Activated CD4-positive, alpha-beta T cell treated with anti-CD3 and anti-CD28 coated beads, Interleukin-2, amount 10 ng/mL, durations not matched to agents 7 days and 5 days (primary cell): ENCODE data around the gene HBA2. TPM values are rescaled to one million over a fixed set of nuclear protein-coding genes. Genes with fewer than 3 reads are reported as not detected.
A peak's percentile ranks its signal among the peaks of the same experiment; 100 is the strongest.
"Not testable (repeated sequence)": the region's sequence is repeated elsewhere in the genome, so short reads cannot be mapped to it uniquely, and the experiment has no call there.

Experiments
- CTCF ChIA-PET: fragments of 350-600 bp; sonication (Branson Sonifier 250); formaldehyde crosslinking; loops from one replicate; lab custom pipeline; 2021; ENCODE audit warnings: antibody characterized with exemption; lab: Charles Lee
- POLR2A ChIA-PET: fragments of 350-600 bp; sonication (Branson Sonifier 250); formaldehyde crosslinking; loops from one replicate; lab custom pipeline; 2021; ENCODE audit warnings: antibody characterized with exemption; lab: Charles Lee
- DNase-seq: peaks from one replicate; pipeline ENCODE4 v3.0.0-alpha.2; 2020
- H3K27ac Mint-ChIP-seq: one replicate; pipeline ENCODE4 v1.8.0; 2021; ENCODE audit warnings: mild to moderate bottlenecking, moderate library complexity, mixed read lengths
- H3K27me3 Mint-ChIP-seq: one replicate; pipeline ENCODE4 v1.8.0; 2021; ENCODE audit warnings: mixed read lengths
- H3K36me3 Mint-ChIP-seq: one replicate; pipeline ENCODE4 v1.8.0; 2021; ENCODE audit warnings: low read depth, mixed read lengths
- H3K4me1 Mint-ChIP-seq: one replicate; pipeline ENCODE4 v1.8.0; 2021; ENCODE audit warnings: mixed read lengths
- H3K4me3 Mint-ChIP-seq: one replicate; pipeline ENCODE4 v1.8.0; 2021; ENCODE audit warnings: mild to moderate bottlenecking, moderate library complexity, mixed read lengths
- H3K9me3 Mint-ChIP-seq: one replicate; pipeline ENCODE4 v1.8.0; 2021; ENCODE audit warnings: mixed read lengths
- total RNA-seq, 2 experiments: library from RNA; stranded (reverse); gene quantifications; one replicate each; pipeline ENCODE4 v1.2.3, GENCODE V29; 2021

The HBA2 gene
- total RNA-seq, 2 experiments from 2014 or later: 0.40 TPM; not detected in 1

DNA sequence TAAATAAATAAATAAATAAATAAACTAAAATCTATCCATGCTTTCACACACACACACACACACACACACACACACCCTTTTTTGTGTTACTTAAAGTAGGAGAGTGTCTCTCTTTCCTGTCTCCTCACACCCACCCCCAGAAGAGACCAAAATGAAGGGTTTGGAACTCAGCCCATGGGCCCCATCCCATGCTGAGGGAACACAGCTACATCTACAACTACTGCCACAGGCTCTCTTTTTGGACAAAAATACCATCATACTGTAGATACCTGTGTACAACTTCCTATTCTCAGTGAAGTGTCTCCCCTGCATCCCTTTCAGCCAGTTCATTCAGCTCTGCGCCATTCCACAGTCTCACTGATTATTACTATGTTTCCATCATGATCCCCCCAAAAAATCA lies 1.9 kb upstream of the HBA2 start:
- no peak overlapping the region for H3K27ac Mint-ChIP-seq
- H3K36me3 Mint-ChIP-seq: no peaks in the 10 kb centered on the region
- ChIA-PET CTCF (interaction anchor here (1.3 to 1.4 kb wide), 2 partner anchors 10 to 11 kb away, joined by 3 to 5 read pairs; partner anchors contain the start of gene HBQ1), POLR2A (no interaction called here)
- peaks cover 66% of the 10 kb centered on the region for H3K27me3 Mint-ChIP-seq
- H3K4me3 Mint-ChIP-seq: no peak overlapping the region
- peaks cover 17% of the 10 kb centered on the region for H3K4me1 Mint-ChIP-seq
- no peaks in the 10 kb centered on the region for H3K9me3 Mint-ChIP-seq
- no peak for DNase-seq

DNA sequence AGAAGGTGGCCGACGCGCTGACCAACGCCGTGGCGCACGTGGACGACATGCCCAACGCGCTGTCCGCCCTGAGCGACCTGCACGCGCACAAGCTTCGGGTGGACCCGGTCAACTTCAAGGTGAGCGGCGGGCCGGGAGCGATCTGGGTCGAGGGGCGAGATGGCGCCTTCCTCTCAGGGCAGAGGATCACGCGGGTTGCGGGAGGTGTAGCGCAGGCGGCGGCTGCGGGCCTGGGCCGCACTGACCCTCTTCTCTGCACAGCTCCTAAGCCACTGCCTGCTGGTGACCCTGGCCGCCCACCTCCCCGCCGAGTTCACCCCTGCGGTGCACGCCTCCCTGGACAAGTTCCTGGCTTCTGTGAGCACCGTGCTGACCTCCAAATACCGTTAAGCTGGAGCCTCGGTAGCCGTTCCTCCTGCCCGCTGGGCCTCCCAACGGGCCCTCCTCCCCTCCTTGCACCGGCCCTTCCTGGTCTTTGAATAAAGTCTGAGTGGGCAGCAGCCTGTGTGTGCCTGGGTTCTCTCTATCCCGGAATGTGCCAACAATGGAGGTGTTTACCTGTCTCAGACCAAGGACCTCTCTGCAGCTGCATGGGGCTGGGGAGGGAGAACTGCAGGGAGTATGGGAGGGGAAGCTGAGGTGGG lies 657 bp downstream of the HBA2 start:
- CTCF ChIA-PET, H3K27ac Mint-ChIP-seq, DNase-seq, H3K36me3 Mint-ChIP-seq, H3K4me3 Mint-ChIP-seq, POLR2A ChIA-PET, H3K9me3 Mint-ChIP-seq: not testable (repeated sequence)
- Mint-ChIP-seq H3K27me3 (peaks cover 58% of the 10 kb centered on the region), H3K4me1 (peaks cover 13% of the 10 kb centered on the region)

DNA sequence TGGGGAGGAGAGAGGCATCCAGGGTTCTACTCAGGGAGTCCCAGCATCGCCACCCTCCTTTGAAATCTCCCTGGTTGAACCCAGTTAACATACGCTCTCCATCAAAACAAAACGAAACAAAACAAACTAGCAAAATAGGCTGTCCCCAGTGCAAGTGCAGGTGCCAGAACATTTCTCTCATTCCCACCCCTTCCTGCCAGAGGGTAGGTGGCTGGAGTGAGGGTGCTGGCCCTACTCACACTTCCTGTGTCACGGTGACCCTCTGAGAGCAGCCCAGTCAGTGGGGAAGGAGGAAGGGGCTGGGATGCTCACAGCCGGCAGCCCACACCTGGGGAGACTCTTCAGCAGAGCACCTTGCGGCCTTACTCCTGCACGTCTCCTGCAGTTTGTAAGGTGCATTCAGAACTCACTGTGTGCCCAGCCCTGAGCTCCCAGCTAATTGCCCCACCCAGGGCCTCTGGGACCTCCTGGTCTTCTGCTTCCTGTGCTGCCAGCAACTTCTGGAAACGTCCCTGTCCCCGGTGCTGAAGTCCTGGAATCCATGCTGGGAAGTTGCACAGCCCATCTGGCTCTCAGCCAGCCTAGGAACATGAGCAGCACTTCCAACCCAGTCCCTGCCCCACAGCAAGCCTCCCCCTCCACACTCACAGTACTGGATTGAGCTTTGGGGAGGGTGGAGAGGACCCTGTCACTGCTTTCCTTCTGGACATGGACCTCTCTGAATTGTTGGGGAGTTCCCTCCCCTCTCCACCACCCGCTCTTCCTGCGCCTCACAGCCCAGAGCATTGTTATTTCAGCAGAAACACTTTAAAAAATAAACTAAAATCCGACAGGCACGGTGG lies 1.5 kb downstream of the HBA2 start:
- H3K27ac Mint-ChIP-seq, H3K4me3 Mint-ChIP-seq, H3K36me3 Mint-ChIP-seq, DNase-seq, H3K9me3 Mint-ChIP-seq, CTCF ChIA-PET, POLR2A ChIA-PET: not testable (repeated sequence)
- H3K4me1 Mint-ChIP-seq: peaks cover 13% of the 10 kb centered on the region
- peaks cover 55% of the 10 kb centered on the region for H3K27me3 Mint-ChIP-seq

DNA sequence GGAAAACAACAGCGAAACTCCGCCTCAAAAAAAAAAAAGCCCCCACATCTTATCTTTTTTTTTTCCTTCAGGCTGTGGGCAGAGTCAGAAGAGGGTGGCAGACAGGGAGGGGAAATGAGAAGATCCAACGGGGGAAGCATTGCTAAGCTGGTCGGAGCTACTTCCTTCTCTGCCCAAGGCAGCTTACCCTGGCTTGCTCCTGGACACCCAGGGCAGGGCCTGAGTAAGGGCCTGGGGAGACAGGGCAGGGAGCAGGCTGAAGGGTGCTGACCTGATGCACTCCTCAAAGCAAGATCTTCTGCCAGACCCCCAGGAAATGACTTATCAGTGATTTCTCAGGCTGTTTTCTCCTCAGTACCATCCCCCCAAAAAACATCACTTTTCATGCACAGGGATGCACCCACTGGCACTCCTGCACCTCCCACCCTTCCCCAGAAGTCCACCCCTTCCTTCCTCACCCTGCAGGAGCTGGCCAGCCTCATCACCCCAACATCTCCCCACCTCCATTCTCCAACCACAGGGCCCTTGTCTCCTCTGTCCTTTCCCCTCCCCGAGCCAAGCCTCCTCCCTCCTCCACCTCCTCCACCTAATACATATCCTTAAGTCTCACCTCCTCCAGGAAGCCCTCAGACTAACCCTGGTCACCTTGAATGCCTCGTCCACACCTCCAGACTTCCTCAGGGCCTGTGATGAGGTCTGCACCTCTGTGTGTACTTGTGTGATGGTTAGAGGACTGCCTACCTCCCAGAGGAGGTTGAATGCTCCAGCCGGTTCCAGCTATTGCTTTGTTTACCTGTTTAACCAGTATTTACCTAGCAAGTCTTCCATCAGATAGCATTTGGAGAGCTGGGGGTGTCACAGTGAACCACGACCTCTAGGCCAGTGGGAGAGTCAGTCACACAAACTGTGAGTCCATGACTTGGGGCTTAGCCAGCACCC lies 2.6 kb downstream of the HBA2 start:
- ChIA-PET POLR2A (no interaction called here), CTCF (interaction anchor here (0.6 kb wide), 1 partner anchor 17 kb away, joined by 3 read pairs; no protein-coding TSS in a partner anchor)
- DNase-seq: no peak
- H3K36me3 Mint-ChIP-seq: no peaks in the 10 kb centered on the region
- peak overlapping the region; percentile 40 for H3K4me3 Mint-ChIP-seq
- peaks cover 15% of the 10 kb centered on the region for H3K4me1 Mint-ChIP-seq
- no peaks in the 10 kb centered on the region for H3K9me3 Mint-ChIP-seq
- peaks cover 58% of the 10 kb centered on the region for H3K27me3 Mint-ChIP-seq
- H3K27ac Mint-ChIP-seq: no peak overlapping the region

DNA sequence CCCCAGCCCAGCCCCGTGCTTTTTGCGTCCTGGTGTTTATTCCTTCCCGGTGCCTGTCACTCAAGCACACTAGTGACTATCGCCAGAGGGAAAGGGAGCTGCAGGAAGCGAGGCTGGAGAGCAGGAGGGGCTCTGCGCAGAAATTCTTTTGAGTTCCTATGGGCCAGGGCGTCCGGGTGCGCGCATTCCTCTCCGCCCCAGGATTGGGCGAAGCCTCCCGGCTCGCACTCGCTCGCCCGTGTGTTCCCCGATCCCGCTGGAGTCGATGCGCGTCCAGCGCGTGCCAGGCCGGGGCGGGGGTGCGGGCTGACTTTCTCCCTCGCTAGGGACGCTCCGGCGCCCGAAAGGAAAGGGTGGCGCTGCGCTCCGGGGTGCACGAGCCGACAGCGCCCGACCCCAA lies 3.3 kb downstream of the HBA2 start:
- DNase-seq, CTCF ChIA-PET, POLR2A ChIA-PET, H3K27ac Mint-ChIP-seq, H3K36me3 Mint-ChIP-seq, H3K9me3 Mint-ChIP-seq, H3K4me3 Mint-ChIP-seq: not testable (repeated sequence)
- peaks cover 15% of the 10 kb centered on the region for H3K4me1 Mint-ChIP-seq
- H3K27me3 Mint-ChIP-seq: peaks cover 53% of the 10 kb centered on the region

DNA sequence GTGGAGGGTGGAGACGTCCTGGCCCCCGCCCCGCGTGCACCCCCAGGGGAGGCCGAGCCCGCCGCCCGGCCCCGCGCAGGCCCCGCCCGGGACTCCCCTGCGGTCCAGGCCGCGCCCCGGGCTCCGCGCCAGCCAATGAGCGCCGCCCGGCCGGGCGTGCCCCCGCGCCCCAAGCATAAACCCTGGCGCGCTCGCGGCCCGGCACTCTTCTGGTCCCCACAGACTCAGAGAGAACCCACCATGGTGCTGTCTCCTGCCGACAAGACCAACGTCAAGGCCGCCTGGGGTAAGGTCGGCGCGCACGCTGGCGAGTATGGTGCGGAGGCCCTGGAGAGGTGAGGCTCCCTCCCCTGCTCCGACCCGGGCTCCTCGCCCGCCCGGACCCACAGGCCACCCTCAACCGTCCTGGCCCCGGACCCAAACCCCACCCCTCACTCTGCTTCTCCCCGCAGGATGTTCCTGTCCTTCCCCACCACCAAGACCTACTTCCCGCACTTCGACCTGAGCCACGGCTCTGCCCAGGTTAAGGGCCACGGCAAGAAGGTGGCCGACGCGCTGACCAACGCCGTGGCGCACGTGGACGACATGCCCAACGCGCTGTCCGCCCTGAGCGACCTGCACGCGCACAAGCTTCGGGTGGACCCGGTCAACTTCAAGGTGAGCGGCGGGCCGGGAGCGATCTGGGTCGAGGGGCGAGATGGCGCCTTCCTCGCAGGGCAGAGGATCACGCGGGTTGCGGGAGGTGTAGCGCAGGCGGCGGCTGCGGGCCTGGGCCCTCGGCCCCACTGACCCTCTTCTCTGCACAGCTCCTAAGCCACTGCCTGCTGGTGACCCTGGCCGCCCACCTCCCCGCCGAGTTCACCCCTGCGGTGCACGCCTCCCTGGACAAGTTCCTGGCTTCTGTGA lies 4.1 kb downstream of the HBA2 start, which contains the start of gene HBA1:
HBA1 (plus strand) TSS at position 204 of the 906 bp plus-strand sequence; CDS start at position 241, 37 bp downstream.
- Mint-ChIP-seq H3K27me3 (peaks cover 49% of the 10 kb centered on the region), H3K4me1 (peaks cover 16% of the 10 kb centered on the region), H3K4me3 (peak within 1 kb of the TSS; percentile 40)
- H3K27ac Mint-ChIP-seq, DNase-seq, H3K36me3 Mint-ChIP-seq, CTCF ChIA-PET, H3K9me3 Mint-ChIP-seq, POLR2A ChIA-PET: not testable (repeated sequence)

DNA sequence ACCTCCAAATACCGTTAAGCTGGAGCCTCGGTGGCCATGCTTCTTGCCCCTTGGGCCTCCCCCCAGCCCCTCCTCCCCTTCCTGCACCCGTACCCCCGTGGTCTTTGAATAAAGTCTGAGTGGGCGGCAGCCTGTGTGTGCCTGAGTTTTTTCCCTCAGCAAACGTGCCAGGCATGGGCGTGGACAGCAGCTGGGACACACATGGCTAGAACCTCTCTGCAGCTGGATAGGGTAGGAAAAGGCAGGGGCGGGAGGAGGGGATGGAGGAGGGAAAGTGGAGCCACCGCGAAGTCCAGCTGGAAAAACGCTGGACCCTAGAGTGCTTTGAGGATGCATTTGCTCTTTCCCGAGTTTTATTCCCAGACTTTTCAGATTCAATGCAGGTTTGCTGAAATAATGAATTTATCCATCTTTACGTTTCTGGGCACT lies 4.7 kb downstream of the HBA2 start:
- H3K27me3 Mint-ChIP-seq: peaks cover 47% of the 10 kb centered on the region
- ChIA-PET POLR2A (no interaction called here), CTCF (no interaction called here)
- H3K4me3 Mint-ChIP-seq: no peak overlapping the region
- H3K9me3 Mint-ChIP-seq: no peaks in the 10 kb centered on the region
- H3K4me1 Mint-ChIP-seq: peaks cover 16% of the 10 kb centered on the region
- DNase-seq: no peak
- H3K36me3 Mint-ChIP-seq: no peaks in the 10 kb centered on the region
- H3K27ac Mint-ChIP-seq: no peak overlapping the region

DNA sequence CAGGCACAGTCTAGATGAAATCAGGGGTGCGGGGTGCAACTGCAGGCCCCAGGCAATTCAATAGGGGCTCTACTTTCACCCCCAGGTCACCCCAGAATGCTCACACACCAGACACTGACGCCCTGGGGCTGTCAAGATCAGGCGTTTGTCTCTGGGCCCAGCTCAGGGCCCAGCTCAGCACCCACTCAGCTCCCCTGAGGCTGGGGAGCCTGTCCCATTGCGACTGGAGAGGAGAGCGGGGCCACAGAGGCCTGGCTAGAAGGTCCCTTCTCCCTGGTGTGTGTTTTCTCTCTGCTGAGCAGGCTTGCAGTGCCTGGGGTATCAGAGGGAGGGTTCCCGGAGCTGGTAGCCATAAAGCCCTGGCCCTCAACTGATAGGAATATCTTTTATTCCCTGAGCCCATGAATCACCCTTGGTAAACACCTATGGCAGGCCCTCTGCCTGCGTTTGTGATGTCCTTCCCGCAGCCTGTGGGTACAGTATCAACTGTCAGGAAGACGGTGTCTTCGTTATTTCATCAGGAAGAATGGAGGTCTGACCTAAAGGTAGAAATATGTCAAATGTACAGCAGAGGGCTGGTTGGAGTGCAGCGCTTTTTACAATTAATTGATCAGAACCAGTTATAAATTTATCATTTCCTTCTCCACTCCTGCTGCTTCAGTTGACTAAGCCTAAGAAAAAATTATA lies 5.4 kb downstream of the HBA2 start:
- H3K9me3 Mint-ChIP-seq: no peaks in the 10 kb centered on the region
- no peak for DNase-seq
- POLR2A ChIA-PET: no interaction called here
- peaks cover 16% of the 10 kb centered on the region for H3K4me1 Mint-ChIP-seq
- H3K27ac Mint-ChIP-seq: no peak overlapping the region
- no peaks in the 10 kb centered on the region for H3K36me3 Mint-ChIP-seq
- CTCF ChIA-PET: interaction anchor here (2.4 kb wide), 1 partner anchor 10 kb away, joined by 7 read pairs; no protein-coding TSS in a partner anchor
- peaks cover 47% of the 10 kb centered on the region for H3K27me3 Mint-ChIP-seq
- no peak overlapping the region for H3K4me3 Mint-ChIP-seq

DNA sequence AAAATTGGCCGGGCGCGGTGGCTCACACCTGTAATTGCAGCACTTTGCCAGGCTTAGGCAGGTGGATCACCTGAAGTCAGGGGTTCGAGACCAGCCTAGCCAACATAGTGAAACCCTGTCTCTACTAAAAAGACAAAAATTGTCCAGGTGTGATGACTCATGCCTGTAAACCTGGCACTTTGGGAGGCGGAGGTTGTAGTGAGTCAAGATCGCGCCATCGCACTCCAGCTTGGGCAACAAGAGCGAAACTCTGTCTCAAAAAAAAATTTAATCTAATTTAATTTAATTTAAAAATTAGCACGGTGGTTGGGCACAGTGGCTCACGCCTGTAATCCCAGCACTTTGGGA lies 6.0 kb downstream of the HBA2 start:
- H3K36me3 Mint-ChIP-seq: no peaks in the 10 kb centered on the region
- CTCF ChIA-PET: interaction anchor here (2.4 kb wide), 1 partner anchor 11 kb away, joined by 7 read pairs; no protein-coding TSS in a partner anchor
- no peak overlapping the region for H3K4me3 Mint-ChIP-seq
- H3K27me3 Mint-ChIP-seq: peaks cover 43% of the 10 kb centered on the region
- POLR2A ChIA-PET: no interaction called here
- H3K4me1 Mint-ChIP-seq: peaks cover 15% of the 10 kb centered on the region
- H3K27ac Mint-ChIP-seq: no peak overlapping the region
- DNase-seq: no peak
- H3K9me3 Mint-ChIP-seq: no peaks in the 10 kb centered on the region

DNA sequence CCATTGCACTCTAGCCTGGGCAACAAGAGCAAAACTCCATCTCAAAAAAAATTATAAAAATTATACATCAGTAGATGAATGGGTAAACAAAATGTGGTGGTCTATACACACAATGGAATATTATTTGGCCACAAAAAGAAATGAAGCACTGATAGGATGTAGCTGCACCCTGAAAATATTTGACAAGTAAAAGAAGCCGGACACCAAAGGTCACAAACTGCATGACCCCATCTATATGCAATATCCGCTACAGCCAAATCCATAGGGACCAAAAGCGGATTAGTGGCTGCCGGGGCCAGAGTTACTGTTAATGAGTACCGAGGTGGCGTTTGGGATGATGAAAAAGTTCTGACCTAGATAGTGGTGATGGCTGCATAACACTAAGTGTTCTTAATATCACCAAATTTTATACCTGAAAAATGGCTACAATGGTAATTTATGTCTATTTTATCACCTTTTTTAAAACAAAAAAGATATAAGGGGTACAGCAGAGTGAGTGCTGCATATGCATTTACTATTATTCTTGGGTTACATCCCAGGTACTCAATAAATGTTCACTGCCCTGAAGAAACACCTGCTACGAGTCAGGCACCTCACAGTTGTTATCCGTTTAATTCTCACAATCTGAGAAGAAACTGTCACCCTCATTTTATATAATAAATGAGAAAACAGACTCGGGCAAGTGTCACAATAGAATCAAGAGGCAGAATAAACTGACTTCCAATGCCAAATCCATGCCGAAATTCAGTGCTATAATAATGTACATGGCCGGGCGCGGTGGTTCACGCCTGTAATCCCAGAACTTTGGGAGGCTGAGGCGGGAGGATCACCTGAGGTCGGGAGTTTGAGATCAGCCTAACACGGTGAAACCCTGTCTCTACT lies 6.8 kb downstream of the HBA2 start:
- H3K4me3 Mint-ChIP-seq: no peak overlapping the region
- peaks cover 38% of the 10 kb centered on the region for H3K27me3 Mint-ChIP-seq

More for the DNA sequence above, 6.8 kb downstream of the HBA2 start:
- Mint-ChIP-seq H3K4me1 (peaks cover 14% of the 10 kb centered on the region), H3K9me3 (no peaks in the 10 kb centered on the region), H3K36me3 (no peaks in the 10 kb centered on the region), H3K27ac (no peak overlapping the region)
- DNase-seq: no peak
- ChIA-PET POLR2A (no interaction called here), CTCF (interaction anchor here (2.4 kb wide), 1 partner anchor 11 kb away, joined by 7 read pairs; no protein-coding TSS in a partner anchor)
